GM12878 (cell line): ENCODE results near the gene COQ8B. TPM values are rescaled to one million over a fixed set of nuclear protein-coding genes. Genes with fewer than 3 reads are reported as not detected.

Experiments used
- EP300 ChIP-seq, 2 experiments: fragments of 150-350 bp in 1 of 2; IDR thresholded peaks; 2 replicates each; pipeline ENCODE4 v1.6.1; 2011 to 2012; ENCODE audit warnings: low read depth in 2 of 2, low read length in 2 of 2, borderline replicate concordance in 1 of 2, improper control_type of control experiment in 1 of 2, inconsistent platforms in 1 of 2; ENCODE audit not compliant: control insufficient read depth in 1 of 2
- FOXM1 ChIP-seq: IDR thresholded peaks from 2 replicates; pipeline ENCODE4 v1.6.1; 2012; ENCODE audit warnings: low read depth, mild to moderate bottlenecking, inconsistent platforms, low read length, moderate library complexity
- RBBP5 ChIP-seq: fragments of 200-600 bp; sonication (generic); conservative IDR thresholded peaks from 2 replicates; pipeline ENCODE4 v1.6.1; 2016
- polyA plus RNA-seq, 11 experiments: library from polyadenylated mRNA; depleted of rRNA in 4 of 11; unstranded in 6 of 11; stranded (reverse) in 5 of 11; fragments of >200 nt; fragmentation: Nextera tagmentation in 4 of 11; fragmentation: Illumina TruSeq in 1 of 11; extraction: Ambion mirVana in 4 of 11; extraction: Trizol in 1 of 11; gene quantifications; 1 replicate in 1 of 11; 2 replicates in 10 of 11; pipeline versions ENCODE4 v1.2.1 to v1.2.3, GENCODE V29; 2011 to 2016; ENCODE audit warnings: inconsistent platforms in 2 of 11, missing spikeins in 2 of 11, low read depth in 1 of 11
- total RNA-seq, 4 experiments: library from RNA; depleted of rRNA in 3 of 4; stranded (reverse); fragments of >200 nt in 3 of 4; fragmentation: Illumina TruSeq in 1 of 4; extraction: Trizol in 1 of 4; gene quantifications; 2 replicates each; pipeline versions ENCODE4 v1.2.1 to v1.2.3, GENCODE V29; 2013 to 2021
- TF ChIP-seq, protein P1 (sequence below): fragments of 450-650 bp; IDR thresholded peaks from 2 replicates; pipeline ENCODE4 v1.6.1; 2017; ENCODE audit warnings: antibody characterized with exemption, mild to moderate bottlenecking, moderate library complexity
- TF ChIP-seq, protein P2 (sequence below): fragments of 150-350 bp; IDR thresholded peaks from 2 replicates; pipeline ENCODE4 v1.6.1; 2016; ENCODE audit warnings: low read depth, low read length

The COQ8B gene
- total and polyA plus RNA-seq, 10 of the 15 experiments (the other 5 are each of a cell fraction or from before 2014, with no cell fraction given) = 0.39 to 37.1 (median 16.8) TPM

DNA sequence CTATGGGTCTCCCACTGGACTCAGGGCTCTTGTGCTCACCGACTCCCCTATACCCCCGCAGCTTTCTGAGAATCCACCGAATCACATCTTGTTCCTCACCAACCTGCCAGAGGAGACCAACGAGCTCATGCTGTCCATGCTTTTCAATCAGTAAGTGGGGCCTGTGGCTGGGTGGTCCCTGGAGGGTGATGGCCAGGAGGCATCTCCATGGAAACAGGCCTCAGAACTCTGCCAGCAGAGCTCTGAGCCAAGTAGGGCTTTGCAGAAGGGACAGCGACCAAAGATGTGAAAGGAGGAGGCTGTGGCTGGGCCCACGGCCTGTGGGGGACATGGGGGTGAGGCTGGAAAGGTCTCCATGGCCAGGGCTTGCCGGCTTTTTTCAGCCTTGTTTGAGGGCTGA lies 46.8 kb upstream of the COQ8B start (continued):
- TF ChIP-seq, protein P1, sequence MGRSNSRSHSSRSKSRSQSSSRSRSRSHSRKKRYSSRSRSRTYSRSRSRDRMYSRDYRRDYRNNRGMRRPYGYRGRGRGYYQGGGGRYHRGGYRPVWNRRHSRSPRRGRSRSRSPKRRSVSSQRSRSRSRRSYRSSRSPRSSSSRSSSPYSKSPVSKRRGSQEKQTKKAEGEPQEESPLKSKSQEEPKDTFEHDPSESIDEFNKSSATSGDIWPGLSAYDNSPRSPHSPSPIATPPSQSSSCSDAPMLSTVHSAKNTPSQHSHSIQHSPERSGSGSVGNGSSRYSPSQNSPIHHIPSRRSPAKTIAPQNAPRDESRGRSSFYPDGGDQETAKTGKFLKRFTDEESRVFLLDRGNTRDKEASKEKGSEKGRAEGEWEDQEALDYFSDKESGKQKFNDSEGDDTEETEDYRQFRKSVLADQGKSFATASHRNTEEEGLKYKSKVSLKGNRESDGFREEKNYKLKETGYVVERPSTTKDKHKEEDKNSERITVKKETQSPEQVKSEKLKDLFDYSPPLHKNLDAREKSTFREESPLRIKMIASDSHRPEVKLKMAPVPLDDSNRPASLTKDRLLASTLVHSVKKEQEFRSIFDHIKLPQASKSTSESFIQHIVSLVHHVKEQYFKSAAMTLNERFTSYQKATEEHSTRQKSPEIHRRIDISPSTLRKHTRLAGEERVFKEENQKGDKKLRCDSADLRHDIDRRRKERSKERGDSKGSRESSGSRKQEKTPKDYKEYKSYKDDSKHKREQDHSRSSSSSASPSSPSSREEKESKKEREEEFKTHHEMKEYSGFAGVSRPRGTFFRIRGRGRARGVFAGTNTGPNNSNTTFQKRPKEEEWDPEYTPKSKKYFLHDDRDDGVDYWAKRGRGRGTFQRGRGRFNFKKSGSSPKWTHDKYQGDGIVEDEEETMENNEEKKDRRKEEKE = no peak
- TF ChIP-seq FOXM1 (no peak), EP300 (IDR thresholded peaks at IDR 0.05; ENCODE audit: borderline replicate concordance in 1 of 2, control insufficient read depth in 1 of 2, low read depth in 2 of 2, low read length in 2 of 2) (no peak), RBBP5 (no peak)
- TF ChIP-seq, protein P2, sequence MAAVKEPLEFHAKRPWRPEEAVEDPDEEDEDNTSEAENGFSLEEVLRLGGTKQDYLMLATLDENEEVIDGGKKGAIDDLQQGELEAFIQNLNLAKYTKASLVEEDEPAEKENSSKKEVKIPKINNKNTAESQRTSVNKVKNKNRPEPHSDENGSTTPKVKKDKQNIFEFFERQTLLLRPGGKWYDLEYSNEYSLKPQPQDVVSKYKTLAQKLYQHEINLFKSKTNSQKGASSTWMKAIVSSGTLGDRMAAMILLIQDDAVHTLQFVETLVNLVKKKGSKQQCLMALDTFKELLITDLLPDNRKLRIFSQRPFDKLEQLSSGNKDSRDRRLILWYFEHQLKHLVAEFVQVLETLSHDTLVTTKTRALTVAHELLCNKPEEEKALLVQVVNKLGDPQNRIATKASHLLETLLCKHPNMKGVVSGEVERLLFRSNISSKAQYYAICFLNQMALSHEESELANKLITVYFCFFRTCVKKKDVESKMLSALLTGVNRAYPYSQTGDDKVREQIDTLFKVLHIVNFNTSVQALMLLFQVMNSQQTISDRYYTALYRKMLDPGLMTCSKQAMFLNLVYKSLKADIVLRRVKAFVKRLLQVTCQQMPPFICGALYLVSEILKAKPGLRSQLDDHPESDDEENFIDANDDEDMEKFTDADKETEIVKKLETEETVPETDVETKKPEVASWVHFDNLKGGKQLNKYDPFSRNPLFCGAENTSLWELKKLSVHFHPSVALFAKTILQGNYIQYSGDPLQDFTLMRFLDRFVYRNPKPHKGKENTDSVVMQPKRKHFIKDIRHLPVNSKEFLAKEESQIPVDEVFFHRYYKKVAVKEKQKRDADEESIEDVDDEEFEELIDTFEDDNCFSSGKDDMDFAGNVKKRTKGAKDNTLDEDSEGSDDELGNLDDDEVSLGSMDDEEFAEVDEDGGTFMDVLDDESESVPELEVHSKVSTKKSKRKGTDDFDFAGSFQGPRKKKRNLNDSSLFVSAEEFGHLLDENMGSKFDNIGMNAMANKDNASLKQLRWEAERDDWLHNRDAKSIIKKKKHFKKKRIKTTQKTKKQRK = no peak
